H1 (cell line): ENCODE measurements around the gene SHROOM4. TPM values are rescaled to one million over a fixed set of nuclear protein-coding genes. Genes with fewer than 3 reads are reported as not detected.

Source experiments
- CTCF ChIA-PET: fragments of 300-600 bp; sonication (Branson Sonifier 250); formaldehyde crosslinking; loops from one replicate; lab custom pipeline; 2021; ENCODE audit not compliant: partially characterized antibody; lab: Charles Lee
- POLR2A ChIA-PET: fragments of 300-600 bp; sonication (Branson Sonifier 250); formaldehyde crosslinking; loops from one replicate; lab custom pipeline; 2021; ENCODE audit warnings: inconsistent platforms; ENCODE audit not compliant: partially characterized antibody; lab: Charles Lee
- DNase-seq, 2 experiments: peaks; one replicate each; pipeline versions ENCODE4 v3.0.0 to v3.0.0-alpha.2; 2010 to 2022; ENCODE audit warnings: low spot score in 2 of 2, low read depth in 1 of 2, mixed read lengths in 1 of 2
- FAIRE-seq: peaks from 2 replicates; lab custom pipeline; 2011; peaks lifted over from hg19 to GRCh38; lab: Jason Lieb, UNC
- H2AFZ ChIP-seq: 2 replicates; pipeline ENCODE4 v1.8.1; 2012; ENCODE audit warnings: low read length, inconsistent platforms
- H2AK5ac ChIP-seq: 2 replicates; pipeline ENCODE4 v1.6.1; 2013; ENCODE audit warnings: low read depth, low read length
- H2BK120ac ChIP-seq: replicated peaks from 2 replicates; pipeline ENCODE3; 2013; ENCODE audit warnings: low read depth, low read length, inconsistent platforms
- H2BK12ac ChIP-seq: 2 replicates; pipeline ENCODE4 v1.6.1; 2013; ENCODE audit warnings: low read depth, low read length
- H2BK15ac ChIP-seq: 2 replicates; pipeline ENCODE4 v1.6.1; 2013; ENCODE audit warnings: low read length
- H2BK20ac ChIP-seq: 2 replicates; pipeline ENCODE4 v1.6.1; 2013; ENCODE audit warnings: low read length
- H2BK5ac ChIP-seq: 2 replicates; pipeline ENCODE4 v1.6.1; 2013; ENCODE audit warnings: low read depth, low read length
- H3K14ac ChIP-seq: 2 replicates; pipeline ENCODE4 v1.6.1; 2013; ENCODE audit warnings: inconsistent platforms; ENCODE audit not compliant: insufficient read length
- H3K18ac ChIP-seq: 2 replicates; pipeline ENCODE4 v1.6.1; 2013; ENCODE audit warnings: low read length; ENCODE audit errors: extremely low read depth
- H3K23ac ChIP-seq: 2 replicates; pipeline ENCODE4 v1.6.1; 2013; ENCODE audit warnings: inconsistent platforms; ENCODE audit not compliant: insufficient read length
- H3K23me2 ChIP-seq: 2 replicates; pipeline ENCODE4 v1.6.1; 2013; ENCODE audit warnings: low read depth, low read length
- H3K27ac ChIP-seq: 2 replicates; pipeline ENCODE4 v1.6.1; 2011; ENCODE audit warnings: low read depth, low read length, inconsistent platforms
- H3K27me3 ChIP-seq, 4 experiments: replicated peaks in 1 of 4; 1 replicate in 1 of 4; 2 replicates in 3 of 4; pipeline versions ENCODE4 v1.6.1 to v1.8.1; 2011 to 2013; ENCODE audit warnings: low read length in 3 of 4, mild to moderate bottlenecking in 3 of 4, inconsistent platforms in 2 of 4, mixed read lengths in 2 of 4, moderate library complexity in 1 of 4; ENCODE audit not compliant: control insufficient read depth in 3 of 4, insufficient read depth in 3 of 4; ENCODE audit errors: extremely low read depth in 1 of 4
- H3K36me3 ChIP-seq, 4 experiments: 2 replicates each; pipeline versions ENCODE4 v1.6.1 to v1.8.1; 2011 to 2013; ENCODE audit warnings: mild to moderate bottlenecking in 4 of 4, low read length in 3 of 4, moderate library complexity in 2 of 4, control low read depth in 1 of 4, inconsistent platforms in 1 of 4; ENCODE audit not compliant: insufficient read depth in 4 of 4, control insufficient read depth in 2 of 4
- H3K4ac ChIP-seq: replicated peaks from 2 replicates; pipeline ENCODE3; 2013; ENCODE audit warnings: low read length, low read depth, mixed read lengths, inconsistent platforms; ENCODE audit not compliant: insufficient read length
- H3K4me1 ChIP-seq, 4 experiments: replicated peaks in 1 of 4; 1 replicate in 1 of 4; 2 replicates in 3 of 4; pipeline versions ENCODE4 v1.6.1 to v1.8.1; 2011 to 2013; ENCODE audit warnings: low read length in 3 of 4, inconsistent platforms in 2 of 4, mixed read lengths in 1 of 4; ENCODE audit not compliant: insufficient read depth in 4 of 4, control insufficient read depth in 3 of 4
- H3K4me2 ChIP-seq, 2 experiments: 2 replicates each; pipeline versions ENCODE4 v1.6.1 to v1.8.1; 2011 to 2013; ENCODE audit warnings: low read depth in 2 of 2, low read length in 2 of 2, control low read depth in 1 of 2, inconsistent platforms in 1 of 2, mild to moderate bottlenecking in 1 of 2; ENCODE audit not compliant: insufficient read depth in 1 of 2
- H3K4me3 ChIP-seq, 4 experiments: fragments of 200-600, 300-600 bp in 1 of 4; sonication (generic), shearing (Covaris generic), sonication (Bioruptor Twin) in 1 of 4; 2 replicates each; pipeline versions ENCODE4 v1.5.1 to v1.8.1; 2011 to 2016; ENCODE audit warnings: low read length in 4 of 4, low read depth in 3 of 4, control low read depth in 2 of 4, inconsistent platforms in 2 of 4, mild to moderate bottlenecking in 2 of 4, mixed read lengths in 1 of 4, moderate library complexity in 1 of 4; ENCODE audit not compliant: insufficient read depth in 2 of 4; ENCODE audit errors: extremely low read depth in 1 of 4
- H3K56ac ChIP-seq: replicated peaks from 2 replicates; pipeline ENCODE3; 2013; ENCODE audit warnings: low read depth, mild to moderate bottlenecking, mixed read lengths, low read length, inconsistent platforms; ENCODE audit not compliant: insufficient read length
- H3K79me1 ChIP-seq: 2 replicates; pipeline ENCODE4 v1.6.1; 2013; ENCODE audit warnings: low read depth, low read length, control low read depth
- H3K79me2 ChIP-seq, 2 experiments: 2 replicates each; pipeline versions ENCODE4 v1.6.1 to v1.8.1; 2012 to 2013; ENCODE audit warnings: low read length in 2 of 2, mild to moderate bottlenecking in 2 of 2, inconsistent platforms in 1 of 2; ENCODE audit not compliant: insufficient read depth in 2 of 2, control insufficient read depth in 1 of 2
- H3K9ac ChIP-seq, 4 experiments: replicated peaks in 1 of 4; 1 replicate in 1 of 4; 2 replicates in 3 of 4; pipeline versions ENCODE4 v1.6.1 to v1.8.1; 2011 to 2013; ENCODE audit warnings: low read depth in 3 of 4, low read length in 3 of 4, control low read depth in 2 of 4, mild to moderate bottlenecking in 2 of 4, moderate library complexity in 2 of 4, inconsistent platforms in 1 of 4; ENCODE audit errors: extremely low read depth in 1 of 4
- H3K9me3 ChIP-seq, 2 experiments: 2 replicates each; pipeline versions ENCODE4 v1.6.1 to v1.8.1; 2012 to 2013; ENCODE audit warnings: mild to moderate bottlenecking in 2 of 2, moderate library complexity in 2 of 2, control low read depth in 1 of 2, inconsistent platforms in 1 of 2, low read depth in 1 of 2, low read length in 1 of 2, mixed read lengths in 1 of 2; ENCODE audit not compliant: insufficient read depth in 2 of 2
- H4K20me1 ChIP-seq, 2 experiments: replicated peaks in 1 of 2; 2 replicates each; pipeline versions ENCODE3 to v1.8.1; 2011 to 2013; ENCODE audit warnings: inconsistent platforms in 2 of 2, low read length in 2 of 2, mild to moderate bottlenecking in 1 of 2; ENCODE audit not compliant: insufficient read depth in 2 of 2, control insufficient read depth in 1 of 2
- H4K5ac ChIP-seq: 2 replicates; pipeline ENCODE4 v1.6.1; 2013; ENCODE audit warnings: low read length, low read depth, mixed read lengths, inconsistent platforms; ENCODE audit not compliant: insufficient read length
- H4K8ac ChIP-seq: 2 replicates; pipeline ENCODE4 v1.8.0; 2013; ENCODE audit warnings: mild to moderate bottlenecking, moderate library complexity, low read length, inconsistent platforms; ENCODE audit not compliant: insufficient read depth; ENCODE audit errors: extremely low read depth
- H4K91ac ChIP-seq: replicated peaks from 2 replicates; pipeline ENCODE3; 2013; ENCODE audit warnings: low read length, mixed read lengths, inconsistent platforms; ENCODE audit not compliant: insufficient read length
- BCL11A ChIP-seq, 2 experiments: IDR thresholded peaks; one replicate each; pipeline ENCODE4 v1.6.1; 2011; ENCODE audit warnings: low read depth in 2 of 2, low read length in 2 of 2, mild to moderate bottlenecking in 2 of 2
- CHD1 ChIP-seq: IDR thresholded peaks from 2 replicates; pipeline ENCODE4 v1.6.1; 2012; ENCODE audit warnings: low read depth, low read length, improper control_type of control experiment
- CREB1 ChIP-seq: IDR thresholded peaks from 2 replicates; pipeline ENCODE4 v1.6.1; 2012; ENCODE audit warnings: inconsistent platforms
- JUN ChIP-seq: IDR thresholded peaks from 2 replicates; pipeline ENCODE4 v1.6.1; 2011; ENCODE audit warnings: low read depth, mild to moderate bottlenecking, improper control_type of control experiment, low read length
- MAFK ChIP-seq: IDR thresholded peaks from 2 replicates; pipeline ENCODE4 v1.6.1; 2012; ENCODE audit warnings: low read depth, mild to moderate bottlenecking, improper control_type of control experiment, low read length
- RBBP5 ChIP-seq: IDR thresholded peaks from 2 replicates; pipeline ENCODE4 v1.7.1; 2012; ENCODE audit warnings: low read depth, mild to moderate bottlenecking, inconsistent platforms, low read length, moderate library complexity, borderline replicate concordance
- SP4 ChIP-seq: IDR thresholded peaks from 2 replicates; pipeline ENCODE4 v1.6.1; 2012; ENCODE audit warnings: low read length, inconsistent platforms
- SRF ChIP-seq: IDR thresholded peaks from 2 replicates; pipeline ENCODE4 v1.6.1; 2011; ENCODE audit warnings: mild to moderate bottlenecking, low read depth, low read length, moderate library complexity
- SUZ12 ChIP-seq: fragments of 200-600 bp; sonication (generic); IDR thresholded peaks from 2 replicates; pipeline ENCODE4 v1.6.1; 2012; ENCODE audit warnings: mild to moderate bottlenecking, inconsistent platforms, low read length, moderate library complexity, mixed read lengths
- TAF7 ChIP-seq: optimal IDR thresholded peaks from 2 replicates; pipeline ENCODE3; 2011; ENCODE audit warnings: low read depth, mild to moderate bottlenecking, inconsistent platforms, low read length, moderate library complexity, borderline replicate concordance
- USF2 ChIP-seq: IDR thresholded peaks from 2 replicates; pipeline ENCODE4 v1.6.1; 2011; ENCODE audit warnings: low read length, improper control_type of control experiment
- YY1 ChIP-seq: IDR thresholded peaks from 2 replicates; pipeline ENCODE4 v1.6.1; 2011; ENCODE audit warnings: low read depth, mild to moderate bottlenecking, low read length
- WGBS, 2 experiments: shearing (Covaris generic) in 1 of 2; methylation state at CpG; one replicate each; pipeline versions ENCODE4 v1.1.6 to v1.1.7; 2013 to 2015; ENCODE audit warnings: low lambda C conversion rate in 2 of 2, mixed read lengths in 2 of 2, inconsistent platforms in 1 of 2, low coverage in 1 of 2, missing lambda C conversion rate in 1 of 2; ENCODE audit not compliant: insufficient replicate concordance in 2 of 2, insufficient coverage in 1 of 2, insufficient read length in 1 of 2; ENCODE audit errors: extremely low coverage in 1 of 2, missing lambda C conversion rate in 1 of 2; 5-methylcytosine and 5-hydroxymethylcytosine counted together
- polyA plus RNA-seq, 7 experiments: library from polyadenylated mRNA; depleted of rRNA in 3 of 7; stranded (reverse) in 5 of 7; unstranded in 2 of 7; fragments of >200 nt in 5 of 7; fragments of 200-250 nt in 2 of 7; gene quantifications; 1 replicate in 5 of 7; 2 replicates in 1 of 7; 4 replicates in 1 of 7; pipeline versions ENCODE4 v1.2.1 to v1.2.3, GENCODE V29; 2011 to 2013; ENCODE audit warnings: missing spikeins in 2 of 7, mixed read lengths in 2 of 7
- total RNA-seq: library from RNA; stranded (reverse); fragmentation: NEBNext Ultra II Directional; extraction: Animal tissue kit (Norgen Biotek cat#: 25700); gene quantifications from 2 replicates; pipeline ENCODE4 v1.2.1, GENCODE V29; 2021

SHROOM4 gene
- total and polyA plus RNA-seq, 2 of the 8 experiments (the other 6 are each of a cell fraction or from before 2014, with no cell fraction given) = 1.6 to 5.6 TPM

DNA sequence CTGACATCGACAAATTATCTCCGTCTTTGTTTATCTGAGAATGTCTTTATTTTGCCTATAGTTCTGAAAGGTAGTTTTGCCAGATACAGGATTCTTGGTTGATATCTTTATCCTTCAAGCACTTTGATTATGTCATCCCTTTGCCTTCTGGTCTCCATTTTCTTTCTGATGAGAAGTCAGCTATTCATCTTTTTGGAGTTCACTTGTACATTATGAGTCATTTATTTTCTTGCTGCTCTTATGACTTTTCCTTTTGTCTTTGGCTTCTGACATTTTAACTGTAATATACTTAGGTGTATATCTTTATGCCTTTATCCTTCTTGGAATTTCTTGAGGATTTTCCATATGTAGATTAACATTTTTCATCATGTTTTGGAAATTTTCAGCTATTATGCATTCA lies 51.4 kb downstream of the SHROOM4 start:
- TF ChIP-seq SRF (no peak), RBBP5 (no peak), YY1 (no peak), USF2 (no peak), BCL11A (IDR thresholded peaks at IDR 0.05; ENCODE audit: low read depth in 2 of 2, low read length in 2 of 2) (no peak), SUZ12 (no peak), SP4 (no peak), CHD1 (no peak), TAF7 (no peak), MAFK (no peak), JUN (no peak), CREB1 (no peak)
- no peak overlapping the region for H2AK5ac ChIP-seq
- no peak overlapping the region for H3K14ac ChIP-seq
- H2BK5ac ChIP-seq = no peak overlapping the region
- 100% methylated on average over 2 of the region's 2 CpGs; no CpG with 5 or more reads in 1 of the 2 experiments for WGBS, 2 experiments
- no peaks in the 10 kb centered on the region for H4K20me1 ChIP-seq
- no peaks in the 10 kb centered on the region for H3K9me3 ChIP-seq
- H3K27ac ChIP-seq = no peak overlapping the region
- H2BK120ac ChIP-seq = no peak overlapping the region
- H3K36me3 ChIP-seq = no peaks in the 10 kb centered on the region
- H3K56ac ChIP-seq = no peak overlapping the region
- H4K5ac ChIP-seq = no peak overlapping the region
- H3K23me2 ChIP-seq = no peaks in the 10 kb centered on the region
- no peak for DNase-seq
- H2BK12ac ChIP-seq = no peak overlapping the region
- no peak overlapping the region for H3K4me2 ChIP-seq
- no peak overlapping the region for H2BK15ac ChIP-seq
- H3K18ac ChIP-seq = no peak overlapping the region
- H3K4me3 ChIP-seq = no peak overlapping the region
- H3K4me1 ChIP-seq = no peaks in the 10 kb centered on the region
- H3K23ac ChIP-seq = no peak overlapping the region
- no peak for FAIRE-seq
- ChIA-PET POLR2A (no interaction called here), CTCF (interaction anchor here (1.4 to 1.5 kb wide), 2 partner anchors 12 to 14 kb away, joined by 3 to 4 read pairs; no protein-coding TSS in a partner anchor)
- H3K27me3 ChIP-seq = no peaks in the 10 kb centered on the region
- H2BK20ac ChIP-seq = no peak overlapping the region
- no peak overlapping the region for H3K9ac ChIP-seq
- no peaks in the 10 kb centered on the region for H3K79me1 ChIP-seq
- no peaks in the 10 kb centered on the region for H3K79me2 ChIP-seq
- H4K91ac ChIP-seq = no peak overlapping the region
- H4K8ac ChIP-seq = no peak overlapping the region
- H2AFZ ChIP-seq = no peak overlapping the region
- no peak overlapping the region for H3K4ac ChIP-seq
